ENCODE results near the gene UNC13B.

- TF ChIP-seq RCOR2 (CRISPR knock-in tag; IDR thresholded peaks at IDR 0.05): no peak
- no peak for TF ChIP-seq ZNF776 (CRISPR knock-in tag; IDR thresholded peaks at IDR 0.05)
- no peak for TF ChIP-seq CTCF (CRISPR knock-in tag; IDR thresholded peaks at IDR 0.05)
- no peak for TF ChIP-seq ARHGAP35 (CRISPR knock-in tag; IDR thresholded peaks at IDR 0.05; ENCODE audit: borderline replicate concordance)
- TF ChIP-seq HMG20A (CRISPR knock-in tag; IDR thresholded peaks at IDR 0.05; ENCODE audit: borderline replicate concordance): no peak
- no peak for TF ChIP-seq ATF6 (CRISPR knock-in tag; conservative IDR thresholded peaks at IDR 0.05)
- TF ChIP-seq, protein P1, sequence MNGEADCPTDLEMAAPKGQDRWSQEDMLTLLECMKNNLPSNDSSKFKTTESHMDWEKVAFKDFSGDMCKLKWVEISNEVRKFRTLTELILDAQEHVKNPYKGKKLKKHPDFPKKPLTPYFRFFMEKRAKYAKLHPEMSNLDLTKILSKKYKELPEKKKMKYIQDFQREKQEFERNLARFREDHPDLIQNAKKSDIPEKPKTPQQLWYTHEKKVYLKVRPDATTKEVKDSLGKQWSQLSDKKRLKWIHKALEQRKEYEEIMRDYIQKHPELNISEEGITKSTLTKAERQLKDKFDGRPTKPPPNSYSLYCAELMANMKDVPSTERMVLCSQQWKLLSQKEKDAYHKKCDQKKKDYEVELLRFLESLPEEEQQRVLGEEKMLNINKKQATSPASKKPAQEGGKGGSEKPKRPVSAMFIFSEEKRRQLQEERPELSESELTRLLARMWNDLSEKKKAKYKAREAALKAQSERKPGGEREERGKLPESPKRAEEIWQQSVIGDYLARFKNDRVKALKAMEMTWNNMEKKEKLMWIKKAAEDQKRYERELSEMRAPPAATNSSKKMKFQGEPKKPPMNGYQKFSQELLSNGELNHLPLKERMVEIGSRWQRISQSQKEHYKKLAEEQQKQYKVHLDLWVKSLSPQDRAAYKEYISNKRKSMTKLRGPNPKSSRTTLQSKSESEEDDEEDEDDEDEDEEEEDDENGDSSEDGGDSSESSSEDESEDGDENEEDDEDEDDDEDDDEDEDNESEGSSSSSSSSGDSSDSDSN (CRISPR knock-in tag; IDR thresholded peaks at IDR 0.05): no peak
- no peak for TF ChIP-seq TAF1 (CRISPR knock-in tag; IDR thresholded peaks at IDR 0.05)
- no peak for TF ChIP-seq RAD21 (CRISPR knock-in tag; IDR thresholded peaks at IDR 0.05)
- TF ChIP-seq MYNN (CRISPR knock-in tag; IDR thresholded peaks at IDR 0.05; ENCODE audit: low read depth): no peak
- TF ChIP-seq POLR2AphosphoS2 (IDR thresholded peaks at IDR 0.05; ENCODE audit: low read depth, low read length): no peak
- no peak for TF ChIP-seq NR2F2 (IDR thresholded peaks at IDR 0.05; ENCODE audit: borderline replicate concordance, low read depth)
- TF ChIP-seq U2AF2 (IDR thresholded peaks at IDR 0.05; ENCODE audit: low read depth, low read length): no peak
- no peak for TF ChIP-seq ZNF564 (CRISPR knock-in tag; IDR thresholded peaks at IDR 0.05)
These were observed 98.4 kb downstream of the UNC13B start for GRCh38 chr9:35260186-35260585.
